VCaP (cell line): Measurements from ENCODE around the gene BCR.

Experiments
- H3K27ac ChIP-seq: fragments of 450-650 bp; 2 replicates; pipeline ENCODE4 v1.5.1; 2017
- TF ChIP-seq, protein P1 (sequence below): fragments of 450-650 bp; conservative IDR thresholded peaks from 2 replicates; pipeline ENCODE4 v1.5.1; 2017; ENCODE audit warnings: mild to moderate bottlenecking, moderate library complexity

Gene BCR

DNA sequence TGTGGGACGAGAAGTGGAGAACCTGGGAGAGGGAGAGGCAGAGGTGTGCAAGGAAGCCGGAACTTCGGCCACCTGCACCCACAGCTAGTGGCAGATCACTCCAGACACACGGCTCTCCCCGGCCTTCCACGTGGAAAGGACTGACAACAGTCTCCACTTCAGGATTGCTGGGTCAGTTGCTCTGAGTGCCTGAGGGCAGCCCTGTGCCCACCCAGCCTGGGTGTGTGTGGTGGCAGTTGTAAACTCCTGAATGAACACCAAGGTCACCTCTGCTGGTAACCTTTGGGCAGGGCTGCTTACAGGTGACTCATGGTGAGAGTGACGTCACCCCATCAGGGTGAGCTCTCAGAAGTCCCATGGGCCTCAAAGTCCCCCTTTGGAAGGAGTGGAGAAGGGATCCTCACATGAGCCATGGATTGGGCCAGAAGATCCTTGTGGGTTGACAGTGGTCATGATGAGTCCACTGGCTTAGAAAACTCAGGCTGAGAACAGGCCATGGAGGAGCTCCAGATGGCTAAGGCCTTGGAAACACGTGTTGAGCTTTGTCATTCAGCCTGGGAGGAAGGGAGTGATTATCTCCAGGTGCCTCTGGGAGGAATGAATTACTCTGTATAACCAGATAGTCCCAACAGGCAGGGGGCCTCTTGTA, 71.3 kb downstream of the BCR start:
- no peak overlapping the region for H3K27ac ChIP-seq
- TF ChIP-seq, protein P1, sequence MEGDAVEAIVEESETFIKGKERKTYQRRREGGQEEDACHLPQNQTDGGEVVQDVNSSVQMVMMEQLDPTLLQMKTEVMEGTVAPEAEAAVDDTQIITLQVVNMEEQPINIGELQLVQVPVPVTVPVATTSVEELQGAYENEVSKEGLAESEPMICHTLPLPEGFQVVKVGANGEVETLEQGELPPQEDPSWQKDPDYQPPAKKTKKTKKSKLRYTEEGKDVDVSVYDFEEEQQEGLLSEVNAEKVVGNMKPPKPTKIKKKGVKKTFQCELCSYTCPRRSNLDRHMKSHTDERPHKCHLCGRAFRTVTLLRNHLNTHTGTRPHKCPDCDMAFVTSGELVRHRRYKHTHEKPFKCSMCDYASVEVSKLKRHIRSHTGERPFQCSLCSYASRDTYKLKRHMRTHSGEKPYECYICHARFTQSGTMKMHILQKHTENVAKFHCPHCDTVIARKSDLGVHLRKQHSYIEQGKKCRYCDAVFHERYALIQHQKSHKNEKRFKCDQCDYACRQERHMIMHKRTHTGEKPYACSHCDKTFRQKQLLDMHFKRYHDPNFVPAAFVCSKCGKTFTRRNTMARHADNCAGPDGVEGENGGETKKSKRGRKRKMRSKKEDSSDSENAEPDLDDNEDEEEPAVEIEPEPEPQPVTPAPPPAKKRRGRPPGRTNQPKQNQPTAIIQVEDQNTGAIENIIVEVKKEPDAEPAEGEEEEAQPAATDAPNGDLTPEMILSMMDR = no peak

DNA sequence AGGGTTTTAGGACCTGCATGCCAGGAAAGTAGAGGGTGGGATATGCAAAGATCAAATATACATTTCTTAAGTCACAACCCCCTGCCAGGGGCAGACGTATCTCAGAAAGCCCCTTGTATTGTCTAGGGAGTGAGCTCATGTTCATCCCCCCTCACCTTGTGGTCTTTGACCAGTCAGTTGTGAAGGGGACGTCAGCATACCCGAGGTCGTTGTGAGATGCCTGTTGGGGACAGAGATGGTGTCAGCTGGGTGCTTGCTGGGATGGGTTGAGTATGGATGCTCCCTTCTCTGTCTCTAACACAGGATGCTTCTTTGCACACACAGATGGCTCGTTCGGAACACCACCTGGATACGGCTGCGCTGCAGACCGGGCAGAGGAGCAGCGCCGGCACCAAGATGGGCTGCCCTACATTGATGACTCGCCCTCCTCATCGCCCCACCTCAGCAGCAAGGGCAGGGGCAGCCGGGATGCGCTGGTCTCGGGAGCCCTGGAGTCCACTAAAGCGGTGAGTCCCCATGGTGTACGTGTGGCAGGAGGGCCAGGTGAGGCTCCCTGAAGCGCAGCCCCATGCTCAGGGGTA, 73.3 kb downstream of the BCR start:
- TF ChIP-seq, protein P1 = no peak
- no peak overlapping the region for H3K27ac ChIP-seq

DNA sequence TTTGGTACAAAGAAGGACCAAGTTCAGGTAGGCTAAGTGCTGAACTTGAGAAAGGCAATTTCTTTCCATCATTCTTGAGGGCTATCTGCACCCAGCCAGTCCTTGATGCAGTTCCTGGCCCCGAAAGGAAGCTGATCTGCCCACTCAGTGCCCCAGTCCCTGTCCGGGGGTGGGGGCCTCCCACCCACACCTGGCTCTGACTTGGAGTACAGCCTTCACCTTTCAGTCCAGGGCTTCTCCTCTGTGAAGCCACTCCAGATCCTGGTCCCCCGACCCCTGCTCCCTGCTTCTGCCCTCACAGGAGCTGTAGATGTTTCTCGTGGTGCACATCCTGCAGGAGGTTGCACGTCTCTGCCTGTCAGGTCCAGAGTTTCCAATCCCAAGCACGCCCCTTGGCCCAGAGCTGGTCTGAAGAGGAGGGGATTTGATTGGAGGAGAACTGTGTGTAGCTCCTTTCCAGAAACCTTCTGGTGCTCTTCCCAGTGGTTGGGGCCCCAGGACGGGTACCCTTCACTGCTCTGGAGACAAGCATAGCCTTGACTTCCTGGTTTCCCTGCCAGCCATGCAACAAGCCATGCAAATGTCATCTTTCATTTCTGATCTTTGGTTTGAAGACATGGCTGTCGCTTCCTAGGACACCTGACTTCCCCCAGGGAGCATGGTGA, 75.3 kb downstream of the BCR start:
- H3K27ac ChIP-seq = no peak overlapping the region
- TF ChIP-seq, protein P1 = no peak

DNA sequence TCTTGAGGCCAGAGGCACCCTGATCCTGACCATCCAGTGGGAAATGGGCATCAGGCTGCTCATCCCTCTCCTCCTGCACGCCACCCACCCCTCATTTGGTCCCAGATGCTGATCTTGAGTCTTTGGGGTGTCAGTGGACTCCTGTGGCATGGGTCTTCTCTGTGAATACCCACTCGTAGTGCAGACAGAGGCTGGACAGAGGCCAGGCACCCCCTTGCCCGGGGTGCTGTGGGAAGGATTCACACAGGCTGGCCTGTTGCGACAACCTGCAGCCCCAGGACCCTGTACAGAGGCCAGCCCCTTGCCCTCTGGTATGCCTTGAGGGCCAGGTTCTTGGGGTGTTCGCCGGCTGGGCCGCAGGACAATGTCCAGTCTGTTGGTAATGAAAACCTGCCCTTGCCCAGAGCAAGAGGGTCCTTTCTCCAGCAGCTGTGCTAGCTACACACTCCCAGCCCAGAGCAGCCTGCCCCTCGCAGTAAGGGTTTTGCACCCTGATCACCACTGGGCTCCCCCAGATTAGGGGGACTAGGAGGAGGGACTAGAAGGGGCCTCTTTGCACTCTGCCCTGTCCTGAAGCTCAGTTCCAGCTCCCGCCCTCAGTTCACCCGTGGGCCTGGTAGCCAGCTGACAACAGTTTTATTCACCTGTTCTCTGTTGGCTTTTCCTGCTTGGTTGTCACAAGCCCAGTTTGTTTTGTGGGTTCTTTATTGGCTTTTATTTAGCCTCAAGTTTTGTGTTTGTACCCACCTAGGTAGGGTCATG, 76.0 kb downstream of the BCR start:
- H3K27ac ChIP-seq = no peak overlapping the region
- TF ChIP-seq, protein P1 = no peak

DNA sequence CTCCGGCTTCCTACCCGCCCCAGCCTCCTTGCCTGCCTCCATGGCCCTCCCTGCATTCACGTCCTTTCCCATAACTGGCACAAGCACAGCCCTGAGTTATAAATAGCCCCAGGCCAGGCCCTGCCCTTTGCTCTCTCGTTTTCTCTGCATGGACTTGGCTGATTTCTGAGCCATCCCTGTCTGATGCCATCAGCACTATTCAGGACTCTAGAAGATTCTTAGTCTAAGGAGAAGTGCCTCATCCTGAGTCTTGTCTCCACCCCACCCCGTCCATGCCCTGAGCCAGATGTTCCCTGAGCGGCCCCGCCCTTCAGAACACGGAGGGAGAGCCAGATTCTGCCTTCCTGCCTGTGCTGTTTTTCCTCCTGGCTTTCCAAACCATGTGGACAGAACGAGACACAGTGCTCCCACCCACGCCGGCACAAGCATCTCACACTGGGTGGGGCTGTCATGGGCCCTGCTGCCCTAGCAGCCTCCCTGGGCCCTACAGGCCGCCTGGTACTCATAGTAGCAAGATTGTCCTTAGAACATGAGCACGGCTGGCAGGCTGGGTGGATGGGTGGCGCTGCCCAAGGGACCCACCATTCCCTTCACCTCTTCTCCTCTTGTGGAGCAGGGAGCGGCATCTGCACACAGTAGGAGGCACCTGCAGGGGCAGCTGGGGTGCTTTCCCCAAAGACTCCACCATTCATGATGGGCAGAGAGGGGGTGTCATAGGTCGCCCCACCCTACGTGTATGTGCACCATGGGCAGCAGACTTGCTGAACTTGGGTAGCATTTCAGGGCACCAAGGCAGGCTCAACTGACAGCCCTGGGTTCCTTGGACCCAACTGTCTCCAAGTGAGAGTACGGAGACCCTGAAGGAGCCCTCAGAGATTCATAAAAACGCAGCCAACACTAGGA, 76.9 kb downstream of the BCR start:
- no peak overlapping the region for H3K27ac ChIP-seq
- TF ChIP-seq, protein P1 = no peak

DNA sequence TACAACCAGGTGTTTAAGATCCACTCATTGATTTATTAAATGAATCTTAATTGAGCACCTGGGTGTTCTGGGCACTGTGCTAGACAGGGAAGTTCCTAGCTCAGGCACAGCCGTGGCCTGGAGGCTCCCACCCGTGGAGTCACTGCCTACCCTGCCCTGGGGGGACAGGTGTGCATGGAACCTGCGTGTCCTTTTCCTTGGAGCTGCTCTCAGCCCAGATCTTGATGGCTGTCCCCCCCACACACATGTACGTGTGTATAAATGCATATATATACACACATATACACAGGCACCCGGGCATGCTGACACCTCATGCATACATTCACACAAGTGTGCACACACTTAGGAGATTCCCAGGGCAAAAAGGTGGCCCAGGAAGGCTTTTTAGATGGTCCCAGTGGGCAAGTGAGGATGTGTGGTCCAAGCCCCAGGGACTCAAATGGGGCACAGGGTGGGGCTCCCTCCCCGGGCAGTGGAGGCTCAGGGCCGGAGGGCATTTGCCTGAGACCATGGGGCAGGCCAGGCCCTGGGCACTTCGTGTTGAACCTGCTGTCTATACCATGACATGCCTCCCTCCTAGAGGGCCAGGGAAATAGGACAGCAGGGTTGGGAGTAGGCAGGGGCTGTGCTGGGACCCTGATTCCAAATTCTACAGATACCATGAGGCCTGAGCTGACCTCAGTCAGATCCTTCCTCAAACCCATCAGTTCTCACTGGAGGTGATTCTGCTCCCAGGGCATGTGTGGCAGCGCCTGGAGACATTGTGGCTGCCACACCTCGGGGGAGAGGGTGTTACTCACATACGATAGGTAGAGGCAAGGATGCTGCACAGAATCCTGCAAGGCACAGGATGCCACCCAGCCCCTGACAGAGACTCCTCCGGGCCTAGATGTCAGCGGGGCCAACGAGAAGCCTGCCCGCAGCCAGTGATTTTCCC, 77.8 kb downstream of the BCR start:
- no peak overlapping the region for H3K27ac ChIP-seq
- TF ChIP-seq, protein P1 = no peak
